ENCODE data around the gene OTOP2. TPM values are rescaled to one million over a fixed set of nuclear protein-coding genes. Genes with fewer than 3 reads are reported as not detected.

The OTOP2 gene
- total and polyA plus RNA-seq, 4 donors, result not detected

GRCh38 chr17:74975943-74976342, 51.9 kb downstream of the OTOP2 start:
- Histone ChIP-seq H3K36me3 (ENCODE audit: control insufficient read depth in 4 of 4, insufficient read depth in 4 of 4, low read length in 4 of 4) (no peaks in the 10 kb centered on the region), H3K9ac (ENCODE audit: insufficient read depth in 1 of 2, low read length in 2 of 2) (no peak overlapping the region), H3K27ac (ENCODE audit: low read depth in 1 of 2, low read length in 1 of 2) (no peak overlapping the region), H3K4me3 (no peak overlapping the region), H3K4me1 (ENCODE audit: control insufficient read depth in 5 of 5, insufficient read depth in 5 of 5, low read length in 5 of 5) (peaks cover 0 to 10% (median 0%) of the 10 kb centered on the region in 5 donors), H3K9me3 (ENCODE audit: control insufficient read depth in 4 of 4, insufficient read depth in 3 of 4, low read length in 3 of 4) (no peaks in the 10 kb centered on the region), H3K27me3 (ENCODE audit: control insufficient read depth in 3 of 3, insufficient read depth in 3 of 3, low read length in 2 of 3) (peaks cover 0 to 13% (median 12%) of the 10 kb centered on the region in 3 donors)
- DNase-seq, result no peak
- no peak for TF ChIP-seq CTCF (IDR thresholded peaks at IDR 0.05; ENCODE audit: control extremely low read depth, extremely low read depth)
- ATAC-seq (ENCODE audit: insufficient read depth, low FRiP score), result no peak
- 82% methylated on average over 4 of the region's 4 CpGs for WGBS, 2 donors

- TF ChIP-seq CTCF (IDR thresholded peaks at IDR 0.05; ENCODE audit: control extremely low read depth, extremely low read depth), result no peak
- Histone ChIP-seq H3K4me3 (no peak overlapping the region), H3K36me3 (ENCODE audit: control insufficient read depth in 4 of 4, insufficient read depth in 4 of 4, low read length in 4 of 4) (no peaks in the 10 kb centered on the region), H3K9me3 (ENCODE audit: control insufficient read depth in 4 of 4, insufficient read depth in 3 of 4, low read length in 3 of 4) (no peaks in the 10 kb centered on the region), H3K4me1 (ENCODE audit: control insufficient read depth in 5 of 5, insufficient read depth in 5 of 5, low read length in 5 of 5) (peaks cover 0 to 13% (median 9%) of the 10 kb centered on the region in 5 donors), H3K27ac (ENCODE audit: low read depth in 1 of 2, low read length in 1 of 2) (no peak overlapping the region), H3K9ac (ENCODE audit: insufficient read depth in 1 of 2, low read length in 2 of 2) (no peak overlapping the region), H3K27me3 (ENCODE audit: control insufficient read depth in 3 of 3, insufficient read depth in 3 of 3, low read length in 2 of 3) (peaks cover 0 to 12% (median 10%) of the 10 kb centered on the region in 3 donors)
- DNase-seq (no peak), ATAC-seq (ENCODE audit: insufficient read depth, low FRiP score) (no peak)
- 90 to 94% methylated on average over 3 of the region's 3 CpGs for WGBS, 2 donors
Measured at GRCh38 chr17:74977802-74978201, 53.7 kb downstream of the OTOP2 start.

- ATAC-seq (ENCODE audit: insufficient read depth, low FRiP score) (no peak), DNase-seq (no peak)
- TF ChIP-seq CTCF (IDR thresholded peaks at IDR 0.05; ENCODE audit: control extremely low read depth, extremely low read depth), result no peak
- no peak overlapping the region for H3K9ac ChIP-seq (ENCODE audit: insufficient read depth in 1 of 2, low read length in 2 of 2)
- 73 to 82% methylated on average over 3 of the region's 3 CpGs for WGBS, 2 donors
- no peak overlapping the region for H3K27ac ChIP-seq (ENCODE audit: low read depth in 1 of 2, low read length in 1 of 2)
- H3K4me3 ChIP-seq, result no peak overlapping the region
- H3K27me3 ChIP-seq (ENCODE audit: control insufficient read depth in 3 of 3, insufficient read depth in 3 of 3, low read length in 2 of 3), result peaks cover 0 to 7% (median 6%) of the 10 kb centered on the region in 3 donors
- no peaks in the 10 kb centered on the region for H3K9me3 ChIP-seq (ENCODE audit: control insufficient read depth in 4 of 4, insufficient read depth in 3 of 4, low read length in 3 of 4)
- H3K36me3 ChIP-seq (ENCODE audit: control insufficient read depth in 4 of 4, insufficient read depth in 4 of 4, low read length in 4 of 4), result no peaks in the 10 kb centered on the region
- peaks cover 0 to 9% (median 5%) of the 10 kb centered on the region in 5 donors for H3K4me1 ChIP-seq (ENCODE audit: control insufficient read depth in 5 of 5, insufficient read depth in 5 of 5, low read length in 5 of 5)
Measured at GRCh38 chr17:74978240-74978639, 54.2 kb downstream of the OTOP2 start.

All from lung (tissue), 12 donors.